ENCODE data around the gene IQCF6.
A peak's percentile ranks its signal among the peaks of the same experiment; 100 is the strongest.
"Not testable (repeated sequence)": the region's sequence is repeated elsewhere in the genome, so short reads cannot be mapped to it uniquely, and the experiment has no call there.

Gene IQCF6

GRCh38 chr3:51759203-51759602 lies 19.8 kb downstream of the IQCF6 start:
- no peak for DNase-seq

- not testable (repeated sequence) for DNase-seq
Measured at GRCh38 chr3:51753763-51754750, 25.0 kb downstream of the IQCF6 start.

GRCh38 chr3:51751287-51751686 lies 27.8 kb downstream of the IQCF6 start:
- DNase-seq: no peak

- no peak for DNase-seq
Measured at GRCh38 chr3:51750878-51751277, 28.2 kb downstream of the IQCF6 start.

- DNase-seq: no peak
Measured at GRCh38 chr3:51748327-51748726, 30.7 kb downstream of the IQCF6 start.

- DNase-seq: no peak
Measured at GRCh38 chr3:51747840-51748239, 31.2 kb downstream of the IQCF6 start.

- DNase-seq: not testable (repeated sequence)
Measured at GRCh38 chr3:51742978-51743377, 36.1 kb downstream of the IQCF6 start.

GRCh38 chr3:51742320-51742719 lies 36.7 kb downstream of the IQCF6 start:
- DNase-seq: not testable (repeated sequence)

- DNase-seq: no peak
Measured at GRCh38 chr3:51739110-51739509, 39.9 kb downstream of the IQCF6 start.

GRCh38 chr3:51735950-51736349 lies 43.1 kb downstream of the IQCF6 start:
- no peak for DNase-seq

- DNase-seq: no peak
Measured at GRCh38 chr3:51735039-51735438, 44.0 kb downstream of the IQCF6 start.

- peak in 1 of 2 experiments; percentile 31 for DNase-seq
Measured at GRCh38 chr3:51734572-51734907, 44.5 kb downstream of the IQCF6 start.

GRCh38 chr3:51733859-51734571 lies 45.0 kb downstream of the IQCF6 start:
- no peak for DNase-seq

- no peak for DNase-seq
Measured at GRCh38 chr3:51729042-51729633, 49.9 kb downstream of the IQCF6 start.
